ENCODE results near the gene ALX4. TPM values are rescaled to one million over a fixed set of nuclear protein-coding genes. Genes with fewer than 3 reads are reported as not detected.

Gene ALX4
- total RNA-seq, 1 donor from 2014 or later, result not detected

DNA sequence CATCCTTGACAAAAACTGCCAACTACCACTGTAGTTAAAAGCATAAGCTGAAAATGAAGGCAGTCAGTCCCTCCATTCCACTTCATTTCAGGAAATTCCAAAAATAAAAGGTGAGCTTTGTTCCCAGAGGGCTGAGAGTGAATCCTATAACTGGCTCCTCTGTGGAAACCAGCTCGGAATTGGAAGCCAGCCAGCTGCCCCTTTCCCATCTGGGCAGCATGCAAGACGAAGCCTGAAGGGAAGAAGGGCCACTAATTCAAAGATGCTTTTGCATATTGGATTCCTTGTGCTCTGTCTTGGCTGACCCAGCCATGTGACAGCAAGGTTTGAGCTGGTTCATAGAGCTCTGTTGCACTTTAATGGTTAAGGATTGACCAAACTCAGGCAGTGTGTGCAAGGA lies 83.4 kb downstream of the ALX4 start:
- no peaks in the 10 kb centered on the region for H3K4me1 Mint-ChIP-seq (ENCODE audit: unreplicated experiment)
- no peaks in the 10 kb centered on the region for H3K27me3 Mint-ChIP-seq (ENCODE audit: unreplicated experiment)
- H3K36me3 Mint-ChIP-seq (ENCODE audit: low read depth, unreplicated experiment), result no peaks in the 10 kb centered on the region
- no peaks in the 10 kb centered on the region for H3K9me3 Mint-ChIP-seq (ENCODE audit: unreplicated experiment)
- no peak for DNase-seq (ENCODE audit: low spot score)
- TF ChIP-seq CTCF (IDR thresholded peaks at IDR 0.05; ENCODE audit: unreplicated experiment), result no peak
- no peak overlapping the region for H3K27ac Mint-ChIP-seq (ENCODE audit: unreplicated experiment)
- H3K4me3 Mint-ChIP-seq (ENCODE audit: unreplicated experiment), result no peak overlapping the region

GRCh38 chr11:44224867-44225501 lies 85.0 kb downstream of the ALX4 start:
- no peak overlapping the region for H3K4me3 Mint-ChIP-seq (ENCODE audit: unreplicated experiment)
- TF ChIP-seq CTCF (IDR thresholded peaks at IDR 0.05; ENCODE audit: unreplicated experiment), result no peak
- H3K9me3 Mint-ChIP-seq (ENCODE audit: unreplicated experiment), result no peaks in the 10 kb centered on the region
- H3K4me1 Mint-ChIP-seq (ENCODE audit: unreplicated experiment), result no peaks in the 10 kb centered on the region
- H3K27ac Mint-ChIP-seq (ENCODE audit: unreplicated experiment), result no peak overlapping the region
- H3K36me3 Mint-ChIP-seq (ENCODE audit: low read depth, unreplicated experiment), result no peaks in the 10 kb centered on the region
- no peaks in the 10 kb centered on the region for H3K27me3 Mint-ChIP-seq (ENCODE audit: unreplicated experiment)
- no peak for DNase-seq (ENCODE audit: low spot score)

- Mint-ChIP-seq H3K4me3 (ENCODE audit: unreplicated experiment) (no peak overlapping the region), H3K27ac (ENCODE audit: unreplicated experiment) (no peak overlapping the region), H3K9me3 (ENCODE audit: unreplicated experiment) (no peaks in the 10 kb centered on the region), H3K4me1 (ENCODE audit: unreplicated experiment) (no peaks in the 10 kb centered on the region), H3K36me3 (ENCODE audit: low read depth, unreplicated experiment) (no peaks in the 10 kb centered on the region), H3K27me3 (ENCODE audit: unreplicated experiment) (no peaks in the 10 kb centered on the region)
- no peak for TF ChIP-seq CTCF (IDR thresholded peaks at IDR 0.05; ENCODE audit: unreplicated experiment)
- DNase-seq (ENCODE audit: low spot score), result no peak
Measured at GRCh38 chr11:44223238-44223637, 86.7 kb downstream of the ALX4 start.

DNA sequence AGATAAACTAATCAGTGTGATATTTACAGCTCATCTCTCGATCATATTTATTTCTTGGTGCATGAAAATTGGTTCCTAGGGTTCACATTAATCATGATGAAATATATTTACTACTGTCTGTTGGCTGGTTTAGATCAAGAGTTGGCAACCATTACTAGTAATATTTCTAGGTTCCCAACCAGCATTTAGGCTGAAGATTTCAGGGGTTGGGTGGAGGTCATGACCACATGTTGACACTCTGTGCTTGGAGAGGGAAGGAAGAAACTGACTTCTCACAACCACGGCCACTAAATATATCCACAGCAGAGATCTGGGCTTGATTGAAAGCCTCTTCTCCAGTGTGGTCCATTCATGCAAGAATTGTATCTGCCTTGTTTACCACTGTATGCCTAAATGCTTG lies 87.9 kb downstream of the ALX4 start:
- TF ChIP-seq CTCF (IDR thresholded peaks at IDR 0.05; ENCODE audit: unreplicated experiment), result no peak
- no peak overlapping the region for H3K4me3 Mint-ChIP-seq (ENCODE audit: unreplicated experiment)
- no peak for DNase-seq (ENCODE audit: low spot score)
- H3K4me1 Mint-ChIP-seq (ENCODE audit: unreplicated experiment), result no peaks in the 10 kb centered on the region
- H3K27me3 Mint-ChIP-seq (ENCODE audit: unreplicated experiment), result no peaks in the 10 kb centered on the region
- H3K9me3 Mint-ChIP-seq (ENCODE audit: unreplicated experiment), result no peaks in the 10 kb centered on the region
- H3K27ac Mint-ChIP-seq (ENCODE audit: unreplicated experiment), result no peak overlapping the region
- H3K36me3 Mint-ChIP-seq (ENCODE audit: low read depth, unreplicated experiment), result no peaks in the 10 kb centered on the region

- no peaks in the 10 kb centered on the region for H3K4me1 Mint-ChIP-seq (ENCODE audit: unreplicated experiment)
- TF ChIP-seq CTCF (IDR thresholded peaks at IDR 0.05; ENCODE audit: unreplicated experiment), result no peak
- no peak overlapping the region for H3K27ac Mint-ChIP-seq (ENCODE audit: unreplicated experiment)
- no peak for DNase-seq (ENCODE audit: low spot score)
- no peaks in the 10 kb centered on the region for H3K36me3 Mint-ChIP-seq (ENCODE audit: low read depth, unreplicated experiment)
- H3K4me3 Mint-ChIP-seq (ENCODE audit: unreplicated experiment), result no peak overlapping the region
- no peaks in the 10 kb centered on the region for H3K27me3 Mint-ChIP-seq (ENCODE audit: unreplicated experiment)
- H3K9me3 Mint-ChIP-seq (ENCODE audit: unreplicated experiment), result no peaks in the 10 kb centered on the region
Measured at GRCh38 chr11:44221456-44221855, 88.5 kb downstream of the ALX4 start.

Measured in endothelial cell (in vitro differentiated cells).